IMR-90 (cell line): ENCODE results near the gene AKT3. TPM values are rescaled to one million over a fixed set of nuclear protein-coding genes. Genes with fewer than 3 reads are reported as not detected.
"Not testable (repeated sequence)": the region's sequence is repeated elsewhere in the genome, so short reads cannot be mapped to it uniquely, and the experiment has no call there.

ENCODE experiments used
- ATAC-seq: fragments of 200-7000 bp; cut with Tn5 transposase; 2 replicates; pipeline ENCODE4 v1.9.1; 2020; ENCODE audit warnings: low read depth, mild to moderate bottlenecking, moderate library complexity
- BruUV-seq: library from RNA; stranded (reverse); fragments of 400-500 nt; replicated peaks from 2 replicates; lab custom pipeline; 2021; lab: Mats Ljungman, UMichigan
- CTCF ChIA-PET: fragments of 300-600 bp; formaldehyde crosslinking; extraction: SDS; loops from one replicate; lab custom pipeline; 2021; ENCODE audit warnings: antibody characterized with exemption; lab: Yijun Ruan, JAX
- POLR2A ChIA-PET: fragments of 300-600 bp; sonication (Branson Sonifier 250); formaldehyde crosslinking; loops from one replicate; lab custom pipeline; 2022; ENCODE audit warnings: antibody characterized with exemption; ENCODE audit not compliant: unreplicated experiment; lab: Charles Lee
- DNase-seq: peaks from one replicate; pipeline ENCODE4 v3.0.0; 2013
- H2AFZ ChIP-seq: replicated peaks from 2 replicates; pipeline ENCODE3; 2013; ENCODE audit warnings: low read length, mild to moderate bottlenecking; ENCODE audit not compliant: poor library complexity
- H2AK5ac ChIP-seq: 2 replicates; pipeline ENCODE4 v1.6.1; 2013; ENCODE audit warnings: low read depth, low read length, inconsistent platforms
- H2AK9ac ChIP-seq: replicated peaks from 2 replicates; pipeline ENCODE3; 2013; ENCODE audit warnings: mild to moderate bottlenecking, low read depth, low read length, moderate library complexity; ENCODE audit not compliant: poor library complexity
- H2BK120ac ChIP-seq: 2 replicates; pipeline ENCODE4 v1.6.1; 2013; ENCODE audit warnings: low read depth, low read length, inconsistent platforms
- H2BK15ac ChIP-seq: 3 replicates; pipeline ENCODE4 v1.6.1; 2013; ENCODE audit warnings: low read depth, low read length, inconsistent platforms
- H2BK20ac ChIP-seq: 2 replicates; pipeline ENCODE4 v1.6.1; 2013; ENCODE audit warnings: low read depth, mild to moderate bottlenecking, inconsistent platforms, low read length, moderate library complexity
- H2BK5ac ChIP-seq: 2 replicates; pipeline ENCODE4 v1.6.1; 2013; ENCODE audit warnings: mild to moderate bottlenecking, low read depth, low read length, inconsistent platforms; ENCODE audit not compliant: poor library complexity, severe bottlenecking
- H3K14ac ChIP-seq: replicated peaks from 2 replicates; pipeline ENCODE4 v1.6.1; 2013; ENCODE audit warnings: low read depth, low read length, inconsistent platforms
- H3K18ac ChIP-seq: 2 replicates; pipeline ENCODE4 v1.6.1; 2013; ENCODE audit warnings: low read depth, low read length, control low read depth
- H3K23ac ChIP-seq: 2 replicates; pipeline ENCODE4 v1.6.1; 2013; ENCODE audit warnings: low read depth, low read length, inconsistent platforms
- H3K27ac ChIP-seq: 2 replicates; pipeline ENCODE4 v1.5.1; 2013; ENCODE audit warnings: mild to moderate bottlenecking, control low read depth, low read length; ENCODE audit not compliant: insufficient read depth
- H3K27me3 ChIP-seq: 2 replicates; pipeline ENCODE4 v1.6.1; 2013; ENCODE audit warnings: low read length; ENCODE audit not compliant: control insufficient read depth, insufficient read depth
- H3K36me3 ChIP-seq: 2 replicates; pipeline ENCODE4 v1.6.1; 2013; ENCODE audit warnings: low read length, mixed read lengths; ENCODE audit not compliant: control insufficient read depth, insufficient read depth
- H3K4ac ChIP-seq: 2 replicates; pipeline ENCODE4 v1.6.1; 2013; ENCODE audit warnings: low read depth, low read length, inconsistent platforms
- H3K4me1 ChIP-seq: 2 replicates; pipeline ENCODE4 v1.6.1; 2013; ENCODE audit warnings: low read length, mixed read lengths; ENCODE audit not compliant: control insufficient read depth, insufficient read depth
- H3K4me2 ChIP-seq: 2 replicates; pipeline ENCODE4 v1.6.1; 2013; ENCODE audit warnings: low read depth, mild to moderate bottlenecking, control low read depth, low read length, moderate library complexity
- H3K4me3 ChIP-seq: 2 replicates; pipeline ENCODE4 v1.5.1; 2013; ENCODE audit warnings: low read depth, mild to moderate bottlenecking, control low read depth, low read length, moderate library complexity; ENCODE audit not compliant: insufficient read depth
- H3K56ac ChIP-seq: 2 replicates; pipeline ENCODE4 v1.6.1; 2013; ENCODE audit warnings: low read length, inconsistent platforms; ENCODE audit not compliant: insufficient read depth; ENCODE audit errors: extremely low read depth
- H3K79me1 ChIP-seq, 2 experiments: 2 replicates each; pipeline ENCODE4 v1.6.1; 2013; ENCODE audit warnings: low read length in 2 of 2, inconsistent platforms in 1 of 2, low read depth in 1 of 2
- H3K9ac ChIP-seq: 2 replicates; pipeline ENCODE4 v1.6.1; 2013; ENCODE audit warnings: low read depth, low read length, control low read depth
- H3K9me1 ChIP-seq: 2 replicates; pipeline ENCODE4 v1.6.1; 2013; ENCODE audit warnings: low read length, inconsistent platforms; ENCODE audit not compliant: insufficient read depth
- H3K9me3 ChIP-seq: 2 replicates; pipeline ENCODE4 v1.6.1; 2013; ENCODE audit warnings: low read length; ENCODE audit not compliant: control insufficient read depth, insufficient read depth
- H4K20me1 ChIP-seq: 2 replicates; pipeline ENCODE4 v1.6.1; 2013; ENCODE audit warnings: low read length, inconsistent platforms; ENCODE audit not compliant: insufficient read depth
- H4K5ac ChIP-seq: 2 replicates; pipeline ENCODE4 v1.6.1; 2013; ENCODE audit warnings: mild to moderate bottlenecking, low read depth, low read length, control low read depth
- H4K8ac ChIP-seq, 2 experiments: 2 replicates each; pipeline ENCODE4 v1.6.1; 2013; ENCODE audit warnings: low read depth in 2 of 2, low read length in 2 of 2, control low read depth in 1 of 2, inconsistent platforms in 1 of 2
- H4K91ac ChIP-seq: 2 replicates; pipeline ENCODE4 v1.6.1; 2013; ENCODE audit warnings: low read depth, low read length, inconsistent platforms; ENCODE audit not compliant: insufficient read depth
- WGBS, 2 experiments: methylation state at CpG; one replicate each; pipeline versions ENCODE4 v1.1.5 to v1.1.7; 2013; ENCODE audit warnings: missing lambda C conversion rate in 2 of 2; ENCODE audit not compliant: insufficient read length in 1 of 2; ENCODE audit errors: extremely low coverage in 2 of 2; 5-methylcytosine and 5-hydroxymethylcytosine counted together
- dilution Hi-C: fragments of 300-500 bp; cut with HindIII; formaldehyde crosslinking; loops from one replicate; pipeline ENCODE4 v1.14.3; 2018; ENCODE audit warnings: low sequenced_read_pairs; ENCODE audit not compliant: unreplicated experiment
- in situ Hi-C: fragments of 300-500 bp; cut with MboI; formaldehyde crosslinking; loops from 3 replicates; pipeline ENCODE4 v1.14.3; 2019; ENCODE audit warnings: low sequenced_read_pairs, inconsistent platforms, mixed read lengths
- intact Hi-C: fragments of 100-400 bp; cut with micrococcal nuclease; formaldehyde crosslinking; loops from 2 replicates; pipeline ENCODE4 v1.10.0; 2022
- polyA plus RNA-seq, 3 experiments: library from polyadenylated mRNA; depleted of rRNA; stranded (reverse); fragments of >200 nt; gene quantifications; 2 replicates each; pipeline ENCODE4 v1.2.3, GENCODE V29; 2012; ENCODE audit warnings: low replicate concordance in 1 of 3
- total RNA-seq: library from RNA; depleted of rRNA; stranded (reverse); fragments of >200 nt; gene quantifications from 2 replicates; pipeline ENCODE4 v1.2.3, GENCODE V29; 2012

The AKT3 gene
- total and polyA plus RNA-seq, 2 of the 4 experiments (the other 2 are of a cell fraction): 15.2 to 19.4 TPM

- POLR2A ChIA-PET, H3K9me1 ChIP-seq, H3K56ac ChIP-seq, H2BK120ac ChIP-seq, H3K4ac ChIP-seq, intact Hi-C loops, H2AK5ac ChIP-seq, H3K4me3 ChIP-seq, ATAC-seq, H2AFZ ChIP-seq, H3K23ac ChIP-seq, H3K14ac ChIP-seq, H4K91ac ChIP-seq, BruUV-seq, H2BK20ac ChIP-seq, H2BK5ac ChIP-seq, H3K36me3 ChIP-seq, H4K5ac ChIP-seq, DNase-seq, H3K9ac ChIP-seq, H3K27ac ChIP-seq, H2BK15ac ChIP-seq, H3K27me3 ChIP-seq, H4K8ac ChIP-seq, CTCF ChIA-PET, H3K9me3 ChIP-seq, H3K4me2 ChIP-seq, in situ Hi-C loops, H3K4me1 ChIP-seq, H2AK9ac ChIP-seq, H4K20me1 ChIP-seq, dilution Hi-C loops, H3K18ac ChIP-seq: not testable (repeated sequence)
- H3K79me1 ChIP-seq: peaks cover 8 to 10% of the 10 kb centered on the region in 2 experiments
- no CpG with 5 or more reads among the region's 3 CpGs for WGBS, 2 experiments
These were observed 260.8 kb downstream of the AKT3 start for GRCh38 chr1:243589286-243589685.
